Measurements from ENCODE around the gene F10.

DNA sequence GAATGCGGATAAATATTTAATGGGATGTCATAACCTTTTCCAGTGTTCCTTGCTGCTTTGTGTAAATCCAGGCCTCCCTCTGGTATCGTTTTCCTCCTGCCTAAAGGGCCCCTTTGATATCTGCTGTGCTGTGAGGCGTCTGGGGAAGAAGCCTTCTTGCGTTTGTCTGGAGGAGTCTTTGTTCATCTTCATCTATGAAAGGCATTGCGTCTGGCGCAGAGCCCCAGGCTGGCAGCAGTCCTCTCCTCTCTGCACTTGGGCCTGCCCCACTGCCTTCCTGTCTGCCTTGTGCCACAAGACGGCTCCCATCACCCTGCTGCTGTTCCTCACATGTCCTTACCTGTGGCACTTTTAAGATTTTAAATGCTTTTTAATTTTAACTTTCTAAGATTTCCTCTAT is 45.6 kb downstream of the F10 start:
- TF ChIP-seq SUZ12 (IDR thresholded peaks at IDR 0.05; ENCODE audit: extremely low read depth, insufficient read depth, insufficient read length) (no peak), YY1 (IDR thresholded peaks at IDR 0.05; ENCODE audit: insufficient read depth, insufficient read length) (no peak), ZNF274 (IDR thresholded peaks at IDR 0.05; ENCODE audit: low read depth, low read length) (no peak)

All from NT2/D1 (cell line).